NCI-H1092 treated with DMSO at 0.1 percent for 48 hours (cell line): ENCODE data around the gene MAP7D1.
A peak's percentile ranks its signal among the peaks of the same experiment; 100 is the strongest.
"Not testable (repeated sequence)": the region's sequence is repeated elsewhere in the genome, so short reads cannot be mapped to it uniquely, and the experiment has no call there.

ENCODE experiments used
- DNase-seq: peaks from one replicate; lab custom pipeline; 2025; lab: John Stamatoyannopoulos, UW

Gene MAP7D1

DNA sequence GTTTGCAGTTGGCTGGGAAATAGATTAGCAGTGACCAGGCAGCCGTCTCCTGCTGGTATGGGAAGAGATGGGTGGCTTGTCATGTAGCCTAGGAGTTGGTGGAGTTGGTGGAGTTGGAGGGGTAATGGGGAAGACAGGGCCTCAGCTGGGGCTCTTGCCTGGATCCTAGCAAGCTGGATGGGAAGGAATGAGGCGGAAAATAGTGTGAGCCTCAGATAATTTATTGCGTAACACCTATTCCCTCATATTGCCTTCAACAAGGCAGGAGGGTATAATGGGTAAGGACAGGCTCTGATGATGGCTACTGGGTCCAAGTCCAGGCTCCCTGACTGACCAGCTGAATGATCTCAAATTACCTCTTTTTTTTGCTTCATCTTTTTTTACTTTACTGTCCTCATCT lies 12.6 kb downstream of the MAP7D1 start:
- DNase-seq, result no peak

DNA sequence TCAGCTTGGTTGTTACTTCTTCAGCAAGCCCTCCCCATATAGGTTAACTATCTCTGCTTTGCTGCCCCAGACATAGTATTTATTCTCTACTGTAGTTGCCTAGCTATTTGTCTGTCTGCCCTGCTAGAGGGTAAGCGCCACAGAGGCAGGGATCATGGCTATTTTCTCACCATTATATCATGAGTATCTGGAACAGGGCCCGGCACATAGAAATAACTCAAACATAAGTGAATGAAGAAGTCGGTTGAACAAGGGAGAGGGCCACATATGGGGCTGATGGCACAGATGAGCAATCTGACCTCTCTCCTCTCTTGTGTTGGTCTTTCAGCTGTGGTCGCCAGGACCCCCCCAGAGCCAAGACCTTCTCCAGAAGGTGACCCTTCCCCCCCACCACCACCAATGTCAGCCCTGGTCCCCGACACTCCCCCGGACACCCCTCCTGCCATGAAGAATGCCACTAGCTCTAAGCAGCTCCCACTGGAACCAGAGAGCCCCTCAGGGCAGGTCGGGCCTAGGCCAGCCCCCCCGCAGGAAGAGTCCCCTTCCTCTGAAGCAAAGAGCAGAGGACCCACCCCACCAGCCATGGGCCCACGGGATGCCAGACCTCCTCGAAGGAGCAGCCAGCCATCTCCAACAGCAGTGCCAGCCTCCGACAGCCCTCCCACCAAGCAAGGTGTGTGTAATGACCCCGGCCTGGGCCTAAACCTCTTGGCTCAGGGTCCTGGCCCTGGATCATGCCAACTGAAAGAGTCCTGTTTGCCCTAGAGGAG lies 14.9 kb downstream of the MAP7D1 start:
- DNase-seq, result no peak

DNA sequence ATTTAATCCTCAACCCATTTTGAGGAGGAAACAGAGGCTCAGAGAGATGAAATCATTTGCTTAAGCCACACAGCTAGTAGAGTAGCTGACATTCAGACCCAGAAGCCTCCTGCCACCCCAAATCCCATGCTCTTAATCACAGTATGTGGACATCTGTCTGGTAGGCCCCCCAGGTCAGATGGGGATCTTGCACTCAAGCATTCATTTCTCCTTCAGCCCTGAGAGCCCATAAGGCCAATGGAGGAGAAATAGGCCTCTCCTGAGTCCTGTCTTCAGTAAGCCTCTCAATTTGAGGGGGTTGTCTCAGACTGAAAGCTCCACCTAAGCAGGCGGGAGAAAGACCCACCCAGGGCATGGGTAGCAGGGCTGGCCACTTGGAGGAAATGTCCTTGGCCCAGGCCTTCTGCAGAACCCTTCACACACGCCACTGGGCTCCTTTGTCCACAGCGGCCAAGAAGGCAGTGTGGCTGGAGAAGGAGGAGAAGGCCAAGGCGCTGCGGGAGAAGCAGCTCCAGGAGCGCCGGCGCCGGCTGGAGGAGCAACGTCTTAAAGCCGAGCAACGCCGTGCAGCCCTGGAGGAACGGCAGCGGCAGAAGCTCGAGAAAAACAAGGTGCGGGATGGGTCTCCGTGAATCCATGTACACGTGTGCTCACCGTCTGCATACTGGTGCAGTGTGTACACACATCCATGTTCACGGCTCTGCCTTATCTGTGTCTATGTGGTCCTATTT lies 16.2 kb downstream of the MAP7D1 start:
- no peak for DNase-seq

DNA sequence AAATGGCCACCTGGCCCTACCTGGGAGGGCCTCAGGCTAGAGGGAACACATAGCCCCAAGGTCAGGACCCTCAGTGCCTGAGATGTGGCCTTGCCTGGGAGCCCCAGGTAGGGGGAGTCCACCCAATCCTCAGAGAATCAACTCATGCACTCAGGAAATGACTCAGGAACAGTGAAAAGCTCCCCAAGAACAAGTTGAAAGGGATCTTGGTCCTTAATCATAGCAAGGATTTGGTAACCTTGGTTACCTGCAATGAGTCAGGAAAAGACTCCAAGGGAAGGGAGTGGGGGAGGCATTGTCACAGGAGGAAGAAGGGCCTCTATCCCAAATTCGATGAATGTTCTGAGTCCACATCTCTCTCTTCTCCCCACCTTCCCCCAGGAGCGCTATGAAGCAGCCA lies 17.0 kb downstream of the MAP7D1 start:
- DNase-seq, result no peak

DNA sequence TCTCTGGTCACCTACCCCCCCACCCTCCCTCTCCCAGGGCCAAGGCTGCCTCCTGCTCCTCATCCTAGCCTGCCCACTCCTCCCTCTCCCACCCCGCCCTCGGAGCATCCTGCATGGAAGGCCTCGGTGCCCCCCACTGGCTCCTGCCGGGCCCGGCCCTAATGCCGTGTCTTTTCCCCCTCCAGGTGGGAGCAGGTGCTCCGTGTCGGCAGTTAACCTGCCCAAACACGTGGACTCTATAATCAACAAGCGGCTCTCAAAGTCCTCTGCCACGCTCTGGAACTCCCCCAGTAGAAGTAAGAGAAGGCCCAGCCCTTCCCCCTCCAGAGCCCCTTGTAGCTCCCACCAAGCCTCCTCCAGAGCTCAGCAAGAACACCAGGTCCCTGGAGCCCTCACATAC lies 18.8 kb downstream of the MAP7D1 start:
- DNase-seq, result no peak

DNA sequence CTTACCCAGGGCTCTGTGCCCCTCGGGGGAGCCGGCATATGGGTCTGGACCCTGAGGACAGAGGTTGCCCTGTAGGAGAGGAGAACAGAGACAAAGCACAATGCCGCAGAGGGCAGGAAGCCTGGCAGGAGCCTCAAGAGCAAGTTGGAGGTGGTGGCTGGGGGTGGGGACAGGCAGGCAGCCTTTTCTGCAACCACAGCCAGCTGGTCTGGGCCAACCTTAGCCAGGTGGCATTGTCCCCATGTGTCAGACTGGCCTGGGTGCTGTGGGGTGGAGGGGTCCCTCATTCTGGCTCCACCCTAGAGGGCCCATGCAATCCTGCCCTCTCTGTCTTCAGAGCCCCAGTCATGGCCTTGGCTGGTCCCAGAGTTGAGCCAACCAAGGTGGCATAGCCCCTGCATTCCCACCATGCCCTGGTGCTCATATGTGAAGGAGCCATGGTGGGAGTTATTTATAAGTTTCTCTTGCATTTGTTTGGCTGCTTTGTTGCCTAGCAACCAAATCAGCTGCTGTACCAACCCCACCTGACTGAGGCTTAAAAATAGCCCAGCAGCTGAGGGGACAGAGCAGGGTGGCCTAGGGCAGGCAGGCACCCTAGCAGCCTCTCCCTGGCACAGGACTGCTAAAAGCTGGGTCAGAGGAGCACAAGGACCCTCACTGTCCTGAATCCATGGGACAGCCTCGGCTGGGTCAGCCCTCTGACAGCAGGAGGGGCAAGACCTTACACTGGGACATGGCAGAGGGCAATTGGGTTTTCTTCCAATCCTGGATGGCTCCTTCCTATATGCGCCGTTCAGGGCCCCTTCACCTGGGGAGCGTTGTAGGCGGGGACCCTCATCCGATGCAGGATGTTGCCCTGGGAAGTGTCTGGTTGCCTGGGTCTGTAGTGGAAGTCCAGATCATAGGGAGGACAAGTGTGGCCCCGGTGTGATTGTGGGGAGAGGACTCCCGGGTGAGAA lies 19.5 kb downstream of the MAP7D1 start:
- DNase-seq, result no peak

DNA sequence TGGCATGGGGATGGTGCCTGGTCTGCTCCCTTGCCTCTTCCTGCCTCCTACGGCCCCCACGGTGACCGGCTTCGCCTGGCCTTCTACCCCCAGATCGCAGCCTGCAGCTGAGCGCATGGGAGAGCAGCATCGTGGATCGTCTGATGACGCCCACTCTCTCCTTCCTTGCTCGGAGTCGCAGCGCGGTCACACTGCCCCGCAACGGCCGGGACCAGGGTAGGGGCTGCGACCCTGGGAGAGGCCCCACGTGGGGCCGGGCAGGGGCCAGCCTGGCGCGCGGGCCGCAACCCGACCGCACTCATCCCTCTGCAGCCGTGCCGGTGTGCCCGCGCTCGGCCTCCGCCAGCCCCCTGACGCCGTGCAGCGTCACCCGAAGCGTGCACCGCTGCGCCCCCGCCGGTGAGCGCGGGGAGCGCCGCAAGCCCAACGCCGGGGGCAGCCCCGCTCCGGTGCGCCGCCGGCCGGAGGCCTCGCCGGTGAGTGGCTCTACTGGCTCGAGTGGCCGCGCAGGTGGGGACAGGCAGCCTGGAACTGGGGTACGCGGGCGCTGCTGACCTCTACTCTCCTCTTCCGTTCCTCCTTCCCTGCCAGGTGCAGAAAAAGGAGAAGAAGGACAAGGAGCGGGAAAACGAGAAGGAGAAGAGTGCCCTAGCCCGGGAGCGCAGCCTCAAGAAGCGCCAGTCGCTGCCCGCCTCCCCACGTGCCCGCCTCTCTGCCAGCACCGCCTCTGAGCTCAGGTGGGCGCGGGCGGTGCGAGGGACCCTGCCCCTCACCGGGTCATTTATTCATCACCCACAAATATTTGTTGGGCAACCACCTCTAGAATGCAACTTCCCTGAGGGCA lies 20.4 kb downstream of the MAP7D1 start:
- DNase-seq, result no peak

DNA sequence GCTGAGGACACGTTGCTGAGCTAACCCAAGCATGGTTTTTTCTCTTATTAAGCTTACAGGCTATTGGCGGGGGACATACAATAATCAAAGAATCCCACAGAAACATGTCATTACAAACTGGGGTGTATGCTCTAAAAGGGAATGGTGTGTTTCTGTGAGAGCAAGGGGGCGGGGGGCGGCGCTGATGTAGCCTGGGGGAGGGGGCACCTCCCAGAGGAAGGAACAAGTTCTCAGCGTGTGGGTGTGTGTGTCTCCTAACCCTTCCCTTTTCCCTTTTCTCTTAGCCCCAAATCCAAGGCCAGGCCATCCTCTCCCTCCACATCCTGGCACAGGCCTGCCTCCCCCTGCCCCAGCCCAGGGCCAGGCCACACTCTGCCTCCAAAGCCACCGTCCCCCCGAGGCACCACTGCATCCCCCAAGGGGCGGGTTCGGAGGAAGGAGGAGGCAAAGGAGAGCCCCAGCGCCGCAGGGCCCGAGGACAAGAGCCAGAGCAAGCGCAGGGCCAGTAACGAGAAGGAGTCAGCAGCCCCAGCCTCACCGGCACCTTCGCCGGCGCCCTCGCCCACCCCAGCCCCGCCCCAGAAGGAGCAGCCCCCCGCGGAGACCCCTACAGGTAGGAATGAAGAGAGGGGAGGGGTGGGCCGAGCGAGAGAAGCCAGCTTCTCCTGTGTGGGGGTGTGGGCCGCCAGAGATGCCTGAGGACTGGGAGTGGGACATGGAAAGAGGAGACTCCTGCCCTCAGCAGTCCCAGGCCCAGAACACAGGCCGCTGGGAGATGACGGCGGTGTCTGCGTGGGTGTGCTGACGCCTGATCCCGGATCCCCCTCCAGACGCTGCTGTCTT lies 21.9 kb downstream of the MAP7D1 start:
- DNase-seq, result no peak

DNA sequence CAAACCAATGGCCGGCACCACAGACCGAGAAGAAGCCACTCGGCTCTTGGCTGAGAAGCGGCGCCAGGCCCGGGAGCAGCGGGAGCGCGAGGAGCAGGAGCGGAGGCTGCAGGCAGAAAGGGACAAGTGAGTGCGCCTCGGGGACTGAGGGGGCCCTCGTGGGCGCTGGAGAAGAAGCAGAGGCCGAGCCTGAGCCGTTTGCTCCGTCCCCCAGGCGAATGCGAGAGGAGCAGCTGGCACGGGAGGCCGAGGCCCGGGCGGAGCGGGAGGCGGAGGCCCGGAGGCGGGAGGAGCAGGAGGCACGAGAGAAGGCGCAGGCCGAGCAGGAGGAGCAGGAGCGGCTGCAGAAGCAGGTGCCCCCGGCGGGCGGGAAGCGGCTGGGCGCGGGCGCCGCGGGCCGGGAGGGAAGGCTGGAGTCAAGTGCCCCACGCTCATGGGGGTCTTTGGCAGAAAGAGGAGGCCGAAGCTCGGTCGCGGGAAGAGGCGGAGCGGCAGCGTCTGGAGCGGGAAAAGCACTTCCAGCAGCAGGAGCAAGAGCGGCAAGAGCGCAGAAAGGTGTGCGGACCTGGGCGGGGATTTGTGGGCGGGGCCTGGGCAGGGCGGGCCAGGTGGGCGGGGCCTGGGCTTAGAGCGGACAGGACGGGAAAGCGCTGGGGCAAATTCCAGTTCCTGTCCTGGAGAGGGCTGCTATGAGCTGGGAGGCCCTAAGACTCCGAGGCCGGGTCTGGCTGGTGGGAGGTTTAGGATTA lies 22.7 kb downstream of the MAP7D1 start:
- DNase-seq, result no peak

DNA sequence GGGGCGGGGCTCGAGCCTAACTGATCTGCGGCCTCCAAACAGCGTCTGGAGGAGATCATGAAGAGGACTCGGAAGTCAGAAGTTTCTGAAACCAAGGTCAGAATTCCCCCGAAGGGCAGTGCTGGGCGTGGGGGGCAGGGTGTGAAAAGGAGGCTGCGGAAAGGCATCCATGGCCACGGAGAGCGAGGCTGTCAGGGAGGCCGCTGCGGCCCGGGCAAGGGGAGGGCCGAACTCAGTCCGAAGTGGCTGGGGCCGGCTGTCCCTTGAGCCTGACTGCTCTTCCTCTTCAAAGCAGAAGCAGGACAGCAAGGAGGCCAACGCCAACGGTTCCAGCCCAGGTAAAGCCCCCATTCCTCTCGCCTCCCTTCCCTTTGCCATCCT lies 23.2 kb downstream of the MAP7D1 start:
- no peak for DNase-seq

DNA sequence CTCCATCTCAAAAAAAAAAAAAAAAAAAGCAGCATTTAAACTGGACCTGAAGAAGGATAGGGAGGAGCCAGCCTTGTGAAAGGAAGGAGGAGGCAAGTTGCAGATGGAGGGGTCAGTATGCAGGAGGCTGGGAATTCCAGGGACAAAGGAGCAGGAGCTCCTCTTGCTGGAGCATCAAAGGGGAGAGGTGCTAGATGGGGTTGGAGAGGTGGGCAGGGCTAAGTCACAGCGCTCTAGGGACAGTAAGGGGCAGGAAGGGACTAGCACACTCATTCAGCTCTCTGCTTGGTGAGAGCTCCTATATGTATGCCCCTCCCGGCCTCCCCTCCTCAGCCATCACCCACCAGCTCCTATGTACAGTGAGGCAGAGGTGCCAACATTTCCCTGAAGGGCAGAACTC lies 26.8 kb downstream of the MAP7D1 start:
- DNase-seq, result peak; percentile 57

DNA sequence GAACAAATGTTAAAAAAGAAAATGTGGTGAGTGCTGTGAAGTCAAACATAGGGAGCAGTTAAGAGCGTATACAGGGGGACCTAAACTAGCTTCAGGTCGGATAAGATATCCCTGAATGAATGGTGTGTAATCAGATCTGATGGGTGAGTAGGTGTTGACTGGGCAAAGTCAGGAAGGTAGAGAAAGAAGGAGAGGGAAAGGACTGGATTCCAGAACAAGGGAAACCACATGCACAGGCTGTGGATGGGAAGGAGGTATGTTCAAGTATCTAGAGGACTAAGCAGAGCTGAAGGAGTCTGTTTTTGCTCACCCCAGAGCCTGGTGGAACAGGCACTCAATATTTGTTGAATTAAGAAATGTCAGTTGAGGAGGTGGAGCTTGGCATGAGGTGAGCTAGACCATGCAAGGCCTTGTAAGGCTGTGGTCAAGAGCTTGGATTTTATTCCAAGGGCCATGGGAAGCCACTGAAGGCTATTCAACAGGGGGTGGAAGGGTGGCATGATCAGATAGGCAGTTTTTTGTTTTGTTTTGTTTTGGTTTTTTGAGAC lies 27.4 kb downstream of the MAP7D1 start:
- peak; percentile 25 for DNase-seq

DNA sequence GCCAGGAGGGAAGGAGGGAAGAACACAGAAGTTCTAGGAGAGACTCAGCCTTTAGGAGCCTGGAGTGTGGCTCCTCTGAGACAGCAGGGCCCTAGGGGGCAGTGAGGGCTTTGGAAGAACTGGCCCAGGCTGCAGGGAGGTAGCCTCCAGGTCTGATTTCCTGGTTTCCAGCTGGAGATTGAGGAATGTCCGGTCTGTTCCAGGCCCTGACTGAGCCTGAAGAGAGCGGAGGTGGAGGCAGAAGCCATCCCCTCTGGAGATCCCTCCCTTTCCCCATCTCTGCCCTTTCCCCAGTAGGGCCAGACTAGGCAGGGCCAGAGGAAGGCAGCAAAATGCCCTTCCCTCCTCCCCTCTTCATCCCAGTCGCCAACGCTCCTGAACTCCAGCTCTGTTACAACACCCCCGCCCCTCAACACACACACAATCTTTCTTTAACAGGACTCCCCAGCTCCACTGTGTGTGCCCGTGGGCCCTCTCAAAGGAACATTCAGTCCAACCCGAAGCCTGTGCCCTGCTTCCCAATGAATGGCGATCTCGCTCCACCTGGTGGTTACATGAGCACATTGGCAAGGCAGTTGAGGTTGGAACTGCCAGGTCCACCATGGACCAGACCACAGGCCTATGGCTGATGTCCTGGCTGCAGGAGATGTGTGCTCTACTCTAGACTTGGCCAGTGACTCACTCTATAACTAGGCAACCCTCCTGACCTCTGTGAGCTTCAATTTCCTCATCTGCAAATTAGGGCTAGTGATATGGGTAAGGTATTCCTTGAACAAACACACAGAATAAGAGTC lies 32.0 kb downstream of the MAP7D1 start:
- DNase-seq, result peak; percentile 85

DNA sequence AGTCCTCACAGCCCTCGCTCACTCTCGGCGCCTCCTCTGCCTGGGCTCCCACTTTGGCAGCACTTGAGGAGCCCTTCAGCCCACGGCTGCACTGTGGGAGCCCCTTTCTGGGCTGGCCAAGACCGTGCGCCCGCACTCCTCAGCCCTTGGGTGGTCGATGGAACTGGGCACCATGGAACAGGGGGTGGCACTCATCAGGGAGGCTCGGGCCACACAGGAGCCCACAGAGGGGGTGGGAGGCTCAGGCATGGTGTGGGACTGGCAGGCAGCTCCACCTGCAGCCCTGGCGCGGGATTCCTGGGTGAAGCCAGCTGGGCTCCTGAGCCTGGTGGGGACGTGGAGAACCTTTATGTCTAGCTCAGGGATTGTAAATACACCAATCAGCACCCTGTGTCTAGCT lies 40.8 kb downstream of the MAP7D1 start:
- not testable (repeated sequence) for DNase-seq

DNA sequence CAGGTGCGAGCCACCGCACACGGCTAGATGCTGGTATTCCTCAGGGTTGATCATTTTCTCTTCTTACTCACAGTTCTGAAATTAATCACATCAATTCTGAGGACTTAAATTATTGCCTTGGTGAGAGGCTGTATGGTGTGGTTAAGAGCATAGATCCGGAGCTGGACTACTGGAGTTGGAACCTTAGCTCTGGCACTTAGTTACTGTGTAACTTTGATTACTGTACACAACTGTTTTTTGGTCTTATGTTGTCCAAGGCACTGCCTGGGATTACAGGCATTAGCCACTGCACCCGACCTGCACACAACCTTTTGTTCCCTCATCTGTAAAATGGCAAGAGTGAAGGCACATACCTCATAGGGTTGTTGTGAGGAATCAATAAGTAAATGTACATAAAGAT lies 42.7 kb downstream of the MAP7D1 start:
- DNase-seq, result no peak

DNA sequence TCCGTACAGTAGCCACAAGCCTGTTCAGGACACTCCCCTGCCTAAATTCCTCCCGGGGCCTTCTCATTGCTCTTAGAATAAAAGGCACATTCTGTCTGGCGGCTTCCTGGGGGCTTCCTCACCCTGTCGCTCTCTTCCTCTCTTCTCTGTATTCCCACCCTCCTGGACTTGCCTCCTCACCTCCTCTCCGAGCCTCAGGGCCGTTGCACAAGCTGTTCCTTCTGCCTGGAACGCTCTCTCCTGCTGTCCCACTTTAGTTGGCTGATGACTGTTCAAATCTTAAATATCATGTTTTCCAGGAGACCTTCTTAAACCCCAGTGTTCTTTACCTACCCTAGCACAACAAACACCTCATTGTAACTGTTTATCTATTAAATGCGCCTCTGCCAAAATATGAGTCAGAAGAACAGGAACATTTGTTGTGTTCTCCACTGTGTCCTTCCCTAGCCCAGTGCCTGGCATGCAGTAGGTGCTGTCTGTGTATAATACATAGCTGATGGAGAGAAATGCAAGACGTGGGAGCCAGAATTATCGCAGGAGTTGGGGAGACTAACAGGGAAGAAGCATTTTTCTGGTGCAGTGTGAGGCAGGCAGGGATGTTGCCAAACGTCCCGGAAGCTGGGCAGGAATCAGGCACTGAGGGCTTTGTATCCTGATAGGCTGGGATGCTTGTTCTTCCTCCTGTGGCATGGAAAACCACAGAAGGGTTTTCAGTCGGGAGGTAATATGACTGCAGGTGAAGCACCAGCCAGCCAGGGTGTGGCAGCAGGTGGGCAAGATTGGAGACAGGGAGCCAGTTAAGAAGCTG lies 44.2 kb downstream of the MAP7D1 start:
- no peak for DNase-seq

DNA sequence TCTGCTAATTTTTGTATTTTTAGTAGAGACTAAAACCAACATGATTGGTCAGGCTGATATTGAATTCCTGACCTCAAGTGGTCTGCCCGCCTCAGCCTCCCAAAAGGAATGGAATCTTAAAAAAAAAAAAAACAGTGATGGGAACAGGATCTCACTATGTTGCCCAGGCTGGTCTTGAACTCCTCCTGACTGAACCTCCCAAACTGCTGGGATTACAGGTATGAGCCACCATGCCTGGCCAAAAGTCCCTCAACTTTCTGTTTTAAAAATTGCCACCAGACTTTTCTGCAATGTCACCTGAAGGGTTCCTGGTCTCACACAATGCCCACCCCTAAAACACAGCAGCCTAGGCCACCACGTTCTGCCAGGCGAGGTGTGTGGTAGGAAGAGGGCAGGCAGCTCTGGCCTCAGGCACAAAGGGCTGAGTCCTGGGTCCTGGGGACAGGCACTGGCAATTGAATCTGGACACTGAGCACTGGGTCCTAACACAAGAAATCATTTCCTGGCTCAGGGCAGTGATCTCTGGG lies 47.1 kb downstream of the MAP7D1 start:
- DNase-seq, result no peak
